GM18519 (cell line): Measurements from ENCODE around the gene RAP2B.
"Not testable (repeated sequence)": the region's sequence is repeated elsewhere in the genome, so short reads cannot be mapped to it uniquely, and the experiment has no call there.

ENCODE experiments used
- ATAC-seq: cut with Tn5 transposase; IDR thresholded peaks from one replicate; pipeline ENCODE4 v1.9.1; 2021; ENCODE audit warnings: mild to moderate bottlenecking, moderate library complexity; ENCODE audit not compliant: unreplicated experiment, low FRiP score

The RAP2B gene

GRCh38 chr3:153190923-153191322 is 28.9 kb downstream of the RAP2B start:
- ATAC-seq = no peak

DNA sequence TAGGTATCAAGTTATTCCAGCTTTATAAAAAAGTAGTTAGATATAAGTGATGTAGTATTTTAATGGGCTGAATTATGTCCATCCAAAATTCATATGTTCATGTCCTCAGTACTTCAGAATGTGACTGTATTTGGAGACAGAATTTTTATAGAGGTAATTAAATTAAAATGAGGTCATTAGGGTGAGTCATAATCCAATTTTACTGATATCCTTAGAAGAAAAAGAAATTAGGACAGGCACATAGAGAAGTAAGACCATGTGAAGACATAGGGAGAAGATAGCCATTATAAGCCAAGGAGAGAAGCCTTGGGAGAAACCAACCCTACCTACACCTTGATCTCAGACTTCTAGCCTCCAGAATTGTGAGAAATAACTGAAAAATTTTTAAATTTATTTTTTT is 30.3 kb downstream of the RAP2B start:
- no peak for ATAC-seq

- not testable (repeated sequence) for ATAC-seq
Observed at GRCh38 chr3:153193786-153194476, 31.9 kb downstream of the RAP2B start.

- ATAC-seq = no peak
Observed at GRCh38 chr3:153195349-153195879, 33.4 kb downstream of the RAP2B start.

DNA sequence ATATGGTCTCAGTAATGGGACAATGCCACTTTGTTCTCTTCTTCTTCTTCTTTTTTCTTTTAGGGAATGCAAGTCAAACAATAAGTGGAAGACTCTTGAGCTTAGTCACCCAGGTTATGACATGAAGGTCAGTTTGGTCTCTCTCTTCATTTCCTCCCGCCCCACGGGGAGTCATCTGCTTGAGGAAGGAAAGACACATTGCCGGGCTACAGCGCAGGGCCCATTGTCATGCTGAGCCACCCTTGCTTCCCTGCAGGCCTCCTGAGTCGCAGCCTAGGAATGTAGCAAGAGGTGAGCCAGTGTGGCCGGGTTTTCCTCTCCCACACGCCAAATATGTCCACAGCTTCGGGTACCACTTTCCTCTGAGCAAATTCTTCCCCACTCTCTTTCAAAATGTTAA is 47.6 kb downstream of the RAP2B start:
- no peak for ATAC-seq

DNA sequence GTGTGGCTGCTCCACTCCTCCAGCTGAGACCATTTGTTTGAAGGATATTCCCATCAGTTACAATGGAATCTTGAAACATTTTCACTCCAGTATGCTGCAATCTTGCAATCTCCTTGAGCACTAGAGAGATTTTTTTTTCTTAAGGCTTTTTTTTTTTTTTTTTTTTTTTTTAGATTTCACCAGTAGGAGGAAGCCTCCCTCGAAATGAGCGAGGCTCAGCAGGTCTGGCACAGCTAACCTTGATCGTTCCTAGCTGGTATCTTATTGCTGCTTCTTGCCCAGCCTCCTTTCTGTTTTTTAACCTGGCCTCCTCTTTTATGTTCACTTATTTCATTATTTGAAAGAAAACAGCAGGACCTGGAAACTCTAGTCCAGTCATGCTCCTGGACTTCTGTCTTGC is 48.1 kb downstream of the RAP2B start:
- no peak for ATAC-seq

GRCh38 chr3:153210660-153211059 is 48.6 kb downstream of the RAP2B start:
- ATAC-seq = no peak

DNA sequence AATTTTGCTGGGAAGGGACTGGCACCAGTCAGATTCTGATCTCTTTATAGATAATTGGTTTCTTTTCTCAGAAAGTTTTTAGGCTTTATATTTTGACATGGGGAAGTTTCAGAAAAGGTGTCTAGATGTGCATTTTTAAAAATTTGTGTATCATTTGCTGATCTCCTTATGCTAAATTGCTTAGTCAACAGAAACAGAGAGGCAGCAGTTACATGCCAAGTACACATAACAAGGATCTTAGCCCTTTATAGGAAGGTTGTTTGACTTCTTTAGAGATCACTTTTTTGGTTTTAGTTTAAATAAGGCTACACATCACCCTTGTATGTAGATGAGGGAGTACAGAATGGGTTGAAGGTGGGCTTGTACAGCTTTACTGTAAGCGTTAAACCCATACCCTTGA is 53.5 kb downstream of the RAP2B start:
- no peak for ATAC-seq

- ATAC-seq = no peak
Observed at GRCh38 chr3:153215966-153216365, 53.9 kb downstream of the RAP2B start.

DNA sequence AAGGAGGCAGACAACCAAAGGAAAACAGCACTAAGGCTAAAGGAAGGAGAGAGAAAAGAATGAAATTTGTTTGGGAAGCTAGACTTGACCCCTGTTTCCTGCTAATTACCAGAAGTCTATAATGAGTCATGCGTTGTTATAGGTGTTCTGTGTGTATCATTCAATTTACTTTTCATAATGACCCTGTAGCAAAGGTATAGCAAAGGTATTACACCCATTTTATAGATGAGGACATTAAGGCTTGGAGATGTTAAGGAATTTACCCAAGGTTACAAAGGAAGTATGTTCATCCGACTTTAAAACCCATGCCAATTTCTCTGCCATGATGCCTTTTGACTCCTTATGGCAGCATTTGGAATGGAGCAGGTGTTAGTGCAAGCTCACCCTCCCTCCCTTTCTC is 54.9 kb downstream of the RAP2B start:
- no peak for ATAC-seq

DNA sequence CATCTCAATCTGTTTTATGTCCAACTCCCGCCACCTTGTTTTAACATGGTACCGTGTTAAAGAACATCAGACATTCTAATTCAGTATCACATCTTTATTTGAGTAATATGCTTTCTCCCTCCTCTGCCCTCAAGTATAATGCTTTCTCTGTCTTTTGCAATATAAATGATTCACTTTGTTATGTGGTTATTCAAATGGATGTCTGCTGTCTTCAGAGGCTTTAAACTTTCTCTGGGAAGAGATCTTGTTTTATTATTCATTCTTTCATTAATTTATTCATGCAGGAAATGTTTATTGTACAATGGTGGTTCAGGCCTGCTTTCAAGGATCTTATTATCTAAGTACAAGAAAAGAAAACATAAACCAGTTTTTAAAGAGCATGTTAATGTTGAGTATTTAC is 57.1 kb downstream of the RAP2B start:
- ATAC-seq = no peak
